GM23338 (cell line): Measurements from ENCODE around the gene ANKRD27.
"Not testable (repeated sequence)": the region's sequence is repeated elsewhere in the genome, so short reads cannot be mapped to it uniquely, and the experiment has no call there.

Source experiments
- CTCF ChIP-seq, 2 experiments: fragments of 200-600 bp in 1 of 2; sonication (generic) in 1 of 2; conservative IDR thresholded peaks; 2 replicates each; pipeline versions ENCODE4 v1.5.1 to v1.6.1; 2016 to 2017; ENCODE audit warnings: antibody characterized with exemption in 2 of 2, low read depth in 2 of 2, mild to moderate bottlenecking in 2 of 2, moderate library complexity in 1 of 2
- EZH2 ChIP-seq: fragments of 200-600 bp; sonication (generic); IDR thresholded peaks from one replicate; pipeline ENCODE4 v1.8.0; 2017; ENCODE audit warnings: antibody characterized with exemption, mild to moderate bottlenecking, low read depth; ENCODE audit not compliant: unreplicated experiment
- EZH2phosphoT487 ChIP-seq: fragments of 200-600 bp; sonication (generic); IDR thresholded peaks from one replicate; pipeline ENCODE4 v1.8.1; 2018; ENCODE audit warnings: antibody characterized with exemption; ENCODE audit not compliant: unreplicated experiment
- REST ChIP-seq: IDR thresholded peaks from one replicate; pipeline ENCODE4 v1.6.1; 2018; ENCODE audit warnings: antibody characterized with exemption; ENCODE audit not compliant: unreplicated experiment
- ZNF114 ChIP-seq: fragments of 250-450 bp; sonication (Bioruptor Pico); IDR thresholded peaks from 2 replicates; pipeline ENCODE4 v1.5.0; 2020; ENCODE audit warnings: mild to moderate bottlenecking, moderate library complexity
- ZNF462 ChIP-seq: fragments of 250-450 bp; sonication (Bioruptor Pico); IDR thresholded peaks from 2 replicates; pipeline ENCODE4 v1.5.0; 2020; ENCODE audit warnings: mild to moderate bottlenecking, moderate library complexity

- not testable (repeated sequence) for TF ChIP-seq ZNF114 (CRISPR knock-in tag); CTCF (conservative IDR thresholded peaks at IDR 0.05; ENCODE audit: low read depth in 2 of 2); EZH2; ZNF462 (CRISPR knock-in tag); REST; EZH2phosphoT487
Observed at GRCh38 chr19:32695506-32695905, 20.5 kb upstream of the ANKRD27 start.
